GM19455 (cell line): Measurements from ENCODE around the gene ROR2.
"Not testable (repeated sequence)": the region's sequence is repeated elsewhere in the genome, so short reads cannot be mapped to it uniquely, and the experiment has no call there.

Experiments
- ATAC-seq: cut with Tn5 transposase; IDR thresholded peaks from one replicate; pipeline ENCODE4 v1.9.1; 2021; ENCODE audit not compliant: unreplicated experiment

The ROR2 gene

GRCh38 chr9:91655215-91655614 is 294.8 kb downstream of the ROR2 start:
- ATAC-seq = no peak

GRCh38 chr9:91654527-91654926 is 295.5 kb downstream of the ROR2 start:
- no peak for ATAC-seq

- ATAC-seq = no peak
Observed at GRCh38 chr9:91647371-91647770, 302.7 kb downstream of the ROR2 start.

- ATAC-seq = no peak
Observed at GRCh38 chr9:91646702-91647101, 303.3 kb downstream of the ROR2 start.

- no peak for ATAC-seq
Observed at GRCh38 chr9:91644433-91644832, 305.6 kb downstream of the ROR2 start.

- no peak for ATAC-seq
Observed at GRCh38 chr9:91643481-91644077, 306.4 kb downstream of the ROR2 start.

GRCh38 chr9:91642771-91643170 is 307.3 kb downstream of the ROR2 start:
- no peak for ATAC-seq

- ATAC-seq = no peak
Observed at GRCh38 chr9:91640428-91640827, 309.6 kb downstream of the ROR2 start.

GRCh38 chr9:91639054-91639453 is 311.0 kb downstream of the ROR2 start:
- ATAC-seq = no peak

- ATAC-seq = not testable (repeated sequence)
Observed at GRCh38 chr9:91634832-91635231, 315.2 kb downstream of the ROR2 start.

- ATAC-seq = no peak
Observed at GRCh38 chr9:91629718-91630117, 320.3 kb downstream of the ROR2 start.

GRCh38 chr9:91628892-91629291 is 321.1 kb downstream of the ROR2 start:
- no peak for ATAC-seq

- ATAC-seq = no peak
Observed at GRCh38 chr9:91625331-91625730, 324.7 kb downstream of the ROR2 start.

- no peak for ATAC-seq
Observed at GRCh38 chr9:91623004-91623403, 327.0 kb downstream of the ROR2 start.

GRCh38 chr9:91622121-91622520 is 327.9 kb downstream of the ROR2 start:
- ATAC-seq = not testable (repeated sequence)

GRCh38 chr9:91614044-91614443 is 336.0 kb downstream of the ROR2 start:
- not testable (repeated sequence) for ATAC-seq

GRCh38 chr9:91611582-91611981 is 338.4 kb downstream of the ROR2 start:
- ATAC-seq = no peak

GRCh38 chr9:91606255-91606995 is 343.6 kb downstream of the ROR2 start:
- ATAC-seq = no peak

GRCh38 chr9:91604451-91605179 is 345.4 kb downstream of the ROR2 start:
- no peak for ATAC-seq

- no peak for ATAC-seq
Observed at GRCh38 chr9:91603932-91604331, 346.1 kb downstream of the ROR2 start.

- no peak for ATAC-seq
Observed at GRCh38 chr9:91599564-91599963, 350.5 kb downstream of the ROR2 start.

GRCh38 chr9:91591627-91592026 is 358.4 kb downstream of the ROR2 start:
- ATAC-seq = no peak
